Kidney epithelial cell (primary cell): Measurements from ENCODE around the gene LAMP1. TPM values are rescaled to one million over a fixed set of nuclear protein-coding genes. Genes with fewer than 3 reads are reported as not detected.

Experiments used
- DNase-seq: peaks from one replicate; pipeline ENCODE4 v3.0.0-alpha.2; 2010; ENCODE audit warnings: low read depth
- H3K27me3 ChIP-seq: 2 replicates; pipeline ENCODE4 v1.6.0; 2011; ENCODE audit warnings: low read length; ENCODE audit not compliant: control insufficient read depth, insufficient read depth
- H3K36me3 ChIP-seq: 2 replicates; pipeline ENCODE4 v1.5.1; 2011; ENCODE audit warnings: low read length; ENCODE audit not compliant: control insufficient read depth, insufficient read depth
- H3K4me3 ChIP-seq: 2 replicates; pipeline ENCODE4 v1.5.1; 2011; ENCODE audit warnings: low read depth, mild to moderate bottlenecking, control low read depth, low read length
- CTCF ChIP-seq: IDR thresholded peaks from 2 replicates; pipeline ENCODE4 v1.5.1; 2011; ENCODE audit warnings: mild to moderate bottlenecking, moderate library complexity, low read length, control low read depth, inconsistent platforms; ENCODE audit not compliant: insufficient read depth, poor library complexity, severe bottlenecking
- total RNA-seq: library from RNA; depleted of rRNA; stranded (reverse); fragments of >200 nt; gene quantifications from 2 replicates; pipeline ENCODE4 v1.2.3, GENCODE V29; 2015

Gene LAMP1
- total RNA-seq, 1 donor from 2014 or later: 273 TPM

- H3K27me3 ChIP-seq: no peaks in the 10 kb centered on the region
- no peak for TF ChIP-seq CTCF
- DNase-seq: no peak
- H3K36me3 ChIP-seq: no peaks in the 10 kb centered on the region
- no peak overlapping the region for H3K4me3 ChIP-seq
These were observed 22.3 kb upstream of the LAMP1 start for GRCh38 chr13:113274721-113275120.

DNA sequence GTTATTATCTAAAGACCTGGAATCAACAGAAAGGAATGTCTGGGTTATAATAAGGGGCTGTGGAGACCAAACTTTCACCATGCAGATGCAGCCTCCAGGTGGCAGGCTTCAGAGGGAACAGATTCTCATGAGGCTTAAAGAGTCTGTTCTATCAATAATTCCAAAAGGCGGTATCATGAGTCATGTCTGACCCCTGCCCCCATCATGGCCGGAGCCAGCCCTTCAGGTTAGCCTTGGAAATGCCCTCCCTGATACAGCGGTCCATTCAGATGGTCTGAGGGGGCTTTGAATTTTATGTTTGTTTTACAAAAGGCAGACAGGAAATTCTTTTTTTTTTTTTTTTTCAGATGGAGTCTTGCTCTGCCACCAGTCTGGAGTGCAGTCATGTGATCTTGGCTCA is 21.7 kb upstream of the LAMP1 start:
- no peak for DNase-seq
- no peaks in the 10 kb centered on the region for H3K36me3 ChIP-seq
- H3K4me3 ChIP-seq: no peak overlapping the region
- no peaks in the 10 kb centered on the region for H3K27me3 ChIP-seq
- TF ChIP-seq CTCF: peak; percentile 61

DNA sequence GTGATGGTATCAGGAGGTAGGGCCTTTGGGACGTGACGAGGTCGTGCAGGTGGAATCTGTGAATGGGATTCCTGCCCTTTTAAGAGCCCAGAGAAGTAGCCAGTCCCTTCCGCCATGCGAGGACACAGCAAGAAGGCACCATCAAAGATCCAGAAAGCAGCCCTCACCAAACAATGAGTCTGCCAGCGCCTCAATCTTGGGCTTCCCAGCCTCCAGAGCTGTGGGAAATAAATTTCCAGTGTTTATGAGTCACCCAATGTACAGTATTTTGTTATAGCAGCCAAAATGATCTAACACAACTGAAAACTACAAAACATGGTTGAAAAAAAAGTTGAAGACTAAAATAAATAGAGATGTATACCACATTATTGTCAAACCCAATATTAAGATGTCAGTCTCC is 16.9 kb upstream of the LAMP1 start:
- no peak for DNase-seq
- TF ChIP-seq CTCF: no peak
- no peaks in the 10 kb centered on the region for H3K36me3 ChIP-seq
- no peaks in the 10 kb centered on the region for H3K27me3 ChIP-seq
- H3K4me3 ChIP-seq: no peak overlapping the region

GRCh38 chr13:113283904-113284303 is 13.1 kb upstream of the LAMP1 start:
- Histone ChIP-seq H3K4me3 (no peak overlapping the region), H3K27me3 (no peaks in the 10 kb centered on the region), H3K36me3 (no peaks in the 10 kb centered on the region)
- no peak for TF ChIP-seq CTCF
- DNase-seq: no peak

GRCh38 chr13:113288880-113289279 is 8.2 kb upstream of the LAMP1 start:
- no peak for DNase-seq
- Histone ChIP-seq H3K4me3 (no peak overlapping the region), H3K36me3 (no peaks in the 10 kb centered on the region), H3K27me3 (peaks cover 9% of the 10 kb centered on the region)
- TF ChIP-seq CTCF: no peak

DNA sequence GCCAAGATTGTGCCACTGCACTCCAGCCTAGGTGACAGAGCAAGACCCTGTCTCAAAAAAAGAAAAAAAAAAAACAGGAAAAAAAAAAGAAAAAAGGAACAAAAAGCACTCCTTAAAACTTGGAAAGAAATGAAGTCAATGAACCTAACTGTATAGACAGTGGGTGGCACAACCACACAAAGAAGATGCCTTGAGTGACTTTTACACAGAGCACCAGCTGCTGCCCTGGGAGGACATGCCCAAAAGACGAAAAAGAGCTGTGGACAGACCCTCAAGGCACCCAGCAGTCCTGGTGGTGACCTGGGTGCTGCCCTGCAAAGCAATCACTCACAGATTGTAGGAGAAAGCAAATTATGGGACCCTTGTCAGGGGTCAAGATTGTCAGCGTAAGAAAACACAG is 5.9 kb upstream of the LAMP1 start:
- peaks cover 9% of the 10 kb centered on the region for H3K27me3 ChIP-seq
- no peak for DNase-seq
- no peaks in the 10 kb centered on the region for H3K36me3 ChIP-seq
- no peak for TF ChIP-seq CTCF
- H3K4me3 ChIP-seq: no peak overlapping the region
